IPS-20b (cell line): ENCODE measurements around the gene BORCS5.
"Not testable (repeated sequence)": the region's sequence is repeated elsewhere in the genome, so short reads cannot be mapped to it uniquely, and the experiment has no call there.

Source experiments
- H3K27ac ChIP-seq: one replicate; pipeline ENCODE4 v1.5.1; 2013; ENCODE audit warnings: low read length
- H3K27me3 ChIP-seq: 2 replicates; pipeline ENCODE4 v1.6.1; 2013; ENCODE audit warnings: mild to moderate bottlenecking, low read length, inconsistent platforms; ENCODE audit not compliant: insufficient read depth
- H3K36me3 ChIP-seq: 2 replicates; pipeline ENCODE4 v1.6.1; 2013; ENCODE audit warnings: low read depth, mild to moderate bottlenecking, inconsistent platforms, low read length, moderate library complexity; ENCODE audit not compliant: insufficient read depth
- H3K4me1 ChIP-seq: 2 replicates; pipeline ENCODE4 v1.6.1; 2013; ENCODE audit warnings: mild to moderate bottlenecking, control low read depth, inconsistent platforms, low read length, moderate library complexity; ENCODE audit not compliant: insufficient read depth
- H3K4me3 ChIP-seq: 2 replicates; pipeline ENCODE4 v1.5.1; 2013; ENCODE audit warnings: mild to moderate bottlenecking, low read length, inconsistent platforms
- H3K9ac ChIP-seq: 2 replicates; pipeline ENCODE4 v1.6.1; 2013; ENCODE audit warnings: low read depth, mild to moderate bottlenecking, inconsistent platforms, low read length, moderate library complexity
- H3K9me3 ChIP-seq: 2 replicates; pipeline ENCODE4 v1.6.1; 2013; ENCODE audit warnings: mild to moderate bottlenecking, low read depth, low read length, inconsistent platforms; ENCODE audit not compliant: insufficient read depth

BORCS5 gene

DNA sequence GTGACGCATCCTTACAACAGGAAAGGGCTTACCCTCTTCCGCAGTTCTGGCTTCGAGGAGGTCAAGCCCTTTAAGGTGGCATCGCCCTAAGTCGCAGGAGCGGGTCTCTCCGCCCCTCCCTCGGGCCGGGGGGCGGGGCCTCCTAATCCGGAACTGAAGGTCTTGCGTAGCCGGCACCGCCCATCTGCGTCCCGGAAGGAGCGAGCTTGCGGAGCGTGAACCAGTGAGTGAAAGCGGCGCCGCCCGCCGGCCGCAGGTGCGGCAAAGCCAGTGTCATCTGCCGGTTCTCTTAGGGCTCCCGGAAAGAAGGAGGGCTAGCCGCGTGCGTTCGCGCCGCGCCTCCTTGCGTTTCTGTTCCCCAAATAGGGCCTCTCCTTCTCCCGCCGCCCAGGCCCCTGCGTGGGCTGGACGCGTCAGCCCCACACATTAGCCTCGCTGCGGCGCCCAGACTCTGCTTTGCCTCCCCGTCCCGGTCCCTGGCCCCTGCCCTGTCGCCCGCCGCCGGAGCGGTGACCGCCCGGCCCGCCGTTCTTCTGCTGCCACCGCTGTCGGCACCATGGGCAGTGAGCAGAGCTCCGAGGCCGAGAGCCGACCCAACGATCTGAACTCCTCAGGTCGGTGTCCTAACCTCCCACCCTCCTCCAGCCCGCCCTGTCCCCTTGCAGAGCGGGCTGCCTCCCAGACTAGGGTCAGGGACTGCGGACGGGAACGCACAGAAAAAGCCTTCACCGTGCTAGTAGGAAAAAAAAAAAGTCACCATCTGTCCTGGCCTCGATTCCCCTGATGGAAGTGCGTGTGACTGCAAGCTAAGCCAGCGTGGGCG, at the start of gene BORCS5:
BORCS5 (plus strand) TSS at position 183 of the 823 bp plus-strand sequence; CDS start at position 557, 374 bp downstream.
- Histone ChIP-seq H3K27ac (no peak within 1 kb of the TSS), H3K36me3 (no peaks in the 10 kb centered on the region), H3K9ac (peak within 1 kb of the TSS; percentile 84), H3K4me1 (peaks cover 5% of the 10 kb centered on the region; the same call in 1 of the 2 replicates), H3K9me3 (no peaks in the 10 kb centered on the region), H3K27me3 (no peaks in the 10 kb centered on the region), H3K4me3 (peak within 1 kb of the TSS; percentile 76)

DNA sequence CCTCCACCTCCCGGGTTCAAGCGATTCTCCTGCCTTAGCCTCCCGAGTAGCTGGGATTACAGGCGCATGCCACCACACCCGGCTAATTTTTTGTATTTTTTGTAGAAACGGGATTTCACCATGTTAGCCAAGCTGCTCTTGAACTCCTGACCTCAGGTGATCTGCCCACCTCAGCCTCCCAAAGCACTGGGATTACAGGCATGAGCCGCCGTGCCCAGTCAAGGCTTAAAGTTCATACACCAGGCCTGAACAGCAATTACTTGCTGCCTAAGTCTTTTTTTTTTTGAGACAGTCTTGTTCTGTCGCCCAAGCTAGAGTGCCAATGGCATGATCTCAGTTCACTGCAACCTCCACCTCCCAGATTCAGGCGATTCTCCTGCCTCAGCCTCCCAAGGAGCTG, 46.2 kb upstream of the BORCS5 start:
- not testable (repeated sequence) for H3K9ac ChIP-seq

DNA sequence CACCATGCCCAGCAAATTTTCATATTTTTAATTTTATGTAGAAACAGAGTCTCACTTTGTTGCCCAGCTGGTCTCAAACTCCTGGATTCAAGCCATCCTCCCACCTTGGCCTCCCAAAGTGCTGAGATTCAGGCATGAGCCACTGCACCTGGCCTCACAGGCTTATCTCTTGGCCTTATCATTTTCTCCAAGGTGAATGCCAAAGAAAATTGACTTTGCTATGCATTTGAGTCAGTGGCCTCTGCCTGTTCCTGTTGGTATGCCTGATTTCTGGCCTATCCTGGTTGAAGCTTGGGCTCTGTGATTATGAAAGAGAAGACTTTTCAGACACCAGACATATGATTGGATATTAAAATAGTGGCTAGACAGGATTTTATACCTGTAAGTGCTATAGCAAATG, 41.0 kb upstream of the BORCS5 start:
- no peaks in the 10 kb centered on the region for H3K9me3 ChIP-seq
- no peaks in the 10 kb centered on the region for H3K36me3 ChIP-seq
- no peak overlapping the region for H3K4me3 ChIP-seq
- H3K9ac ChIP-seq = no peak overlapping the region
- no peaks in the 10 kb centered on the region for H3K27me3 ChIP-seq
- peaks cover 9% of the 10 kb centered on the region; the same call in 1 of the 2 replicates for H3K4me1 ChIP-seq
- H3K27ac ChIP-seq = no peak overlapping the region

More for the DNA sequence above, 46.2 kb upstream of the BORCS5 start:
- H3K4me1 ChIP-seq, H3K27me3 ChIP-seq, H3K27ac ChIP-seq, H3K9me3 ChIP-seq, H3K36me3 ChIP-seq, H3K4me3 ChIP-seq: not testable (repeated sequence)

DNA sequence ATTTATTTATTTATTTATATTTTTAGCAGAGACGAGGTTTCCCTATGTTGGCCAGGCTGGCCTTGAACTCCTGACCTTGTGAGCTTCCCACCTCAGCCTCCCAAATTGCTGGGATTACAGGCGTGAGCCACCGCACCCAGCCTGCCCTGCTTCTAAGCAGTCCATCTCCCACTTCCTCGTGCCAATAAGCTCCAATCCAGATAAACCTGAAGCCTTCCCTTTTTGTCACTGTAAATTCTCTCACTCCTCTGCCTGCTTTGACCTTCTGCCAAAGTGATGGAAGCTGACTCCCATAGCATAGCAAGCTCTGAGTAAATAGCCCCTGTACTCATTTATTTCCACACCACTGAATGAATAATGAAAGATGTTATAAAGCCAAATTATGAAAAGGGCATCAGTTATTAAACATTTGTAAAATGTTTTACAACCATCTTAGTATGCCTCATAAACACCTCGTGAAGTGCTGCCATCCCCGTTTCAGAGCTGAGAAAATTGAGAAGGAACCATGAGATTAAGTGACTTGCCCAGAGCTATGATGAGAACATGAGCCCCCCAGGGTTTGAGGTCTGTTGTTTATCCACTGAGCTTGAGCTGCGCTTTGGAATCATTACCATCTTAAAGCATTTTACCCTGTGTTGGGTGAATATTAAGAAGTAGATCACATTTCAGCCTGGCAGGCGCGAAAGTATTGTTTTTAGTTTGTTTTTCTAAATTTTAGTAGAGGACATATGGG, 37.3 kb upstream of the BORCS5 start:
- no peaks in the 10 kb centered on the region for H3K36me3 ChIP-seq
- no peaks in the 10 kb centered on the region for H3K27me3 ChIP-seq
- H3K9me3 ChIP-seq = no peaks in the 10 kb centered on the region
- peaks cover 9% of the 10 kb centered on the region; the same call in 1 of the 2 replicates for H3K4me1 ChIP-seq
- H3K9ac ChIP-seq = peak overlapping the region; percentile 3; the same call in 1 of the 2 replicates
- peak overlapping the region; percentile 16 for H3K27ac ChIP-seq
- peak overlapping the region; percentile 36; the same call in 1 of the 2 replicates for H3K4me3 ChIP-seq

DNA sequence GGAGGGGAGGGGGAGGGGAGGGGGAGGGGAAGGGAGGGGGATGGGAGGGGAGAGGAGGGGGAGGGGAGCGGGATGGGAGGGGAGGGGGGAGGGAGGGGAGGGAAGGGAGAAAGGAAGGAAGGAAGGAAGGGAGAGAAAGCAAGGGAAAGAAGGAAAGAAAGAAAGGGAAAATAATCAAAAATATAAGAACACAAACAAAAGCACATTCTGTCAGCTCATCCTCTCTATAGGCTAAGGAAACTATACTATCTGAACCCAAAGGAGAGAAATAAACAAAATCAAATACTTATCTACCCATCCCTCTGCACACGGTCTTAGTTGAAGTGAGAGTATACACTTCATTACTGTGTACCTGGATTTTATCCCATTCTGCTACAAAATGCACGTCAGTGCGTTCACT, 33.8 kb upstream of the BORCS5 start:
- Histone ChIP-seq H3K27ac (no peak overlapping the region), H3K36me3 (no peaks in the 10 kb centered on the region), H3K27me3 (no peaks in the 10 kb centered on the region), H3K4me3 (no peak overlapping the region), H3K4me1 (peaks cover 9% of the 10 kb centered on the region; the same call in 1 of the 2 replicates), H3K9ac (no peak overlapping the region), H3K9me3 (no peaks in the 10 kb centered on the region)

DNA sequence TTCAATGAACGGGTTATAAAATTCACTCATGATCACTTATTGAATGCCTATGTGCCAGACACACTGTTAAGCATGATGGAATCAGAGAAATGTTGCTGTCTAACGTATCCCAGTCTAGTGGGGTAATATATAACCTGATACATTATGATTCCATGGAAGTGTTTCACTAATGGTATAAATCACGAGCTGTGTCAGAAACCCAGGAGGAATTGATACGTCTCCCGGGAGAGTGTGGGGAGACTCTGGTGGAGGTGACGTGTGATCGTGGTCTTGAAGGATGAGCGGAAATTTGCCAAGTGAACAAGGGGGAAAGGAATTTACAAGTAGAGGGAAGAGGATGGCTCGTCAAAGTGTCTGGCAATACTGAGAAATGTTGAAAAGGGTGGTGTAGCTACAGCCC, 33.3 kb upstream of the BORCS5 start:
- Histone ChIP-seq H3K27ac (no peak overlapping the region), H3K4me1 (peaks cover 9% of the 10 kb centered on the region; the same call in 1 of the 2 replicates), H3K27me3 (no peaks in the 10 kb centered on the region), H3K9ac (no peak overlapping the region), H3K9me3 (no peaks in the 10 kb centered on the region), H3K4me3 (no peak overlapping the region), H3K36me3 (no peaks in the 10 kb centered on the region)

DNA sequence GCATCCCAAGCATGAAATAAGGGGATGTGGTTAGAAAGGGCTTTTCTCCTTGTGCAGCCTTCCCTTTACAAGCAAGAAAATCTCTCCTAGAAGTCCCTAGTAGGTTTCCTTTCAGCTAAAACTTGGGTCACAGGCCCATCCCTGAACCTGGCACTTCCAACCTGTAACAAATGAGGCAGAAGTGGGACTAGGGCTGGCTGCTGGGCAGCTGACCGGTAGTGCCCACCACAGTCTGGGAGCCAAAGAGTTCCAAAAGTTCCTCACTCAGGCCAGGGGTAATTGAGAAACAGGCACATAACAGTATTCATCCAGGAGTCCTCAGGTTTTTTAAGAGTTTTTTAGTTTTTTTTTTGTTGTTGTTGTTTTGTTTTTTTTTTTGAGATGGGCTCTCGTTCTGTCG, 30.6 kb upstream of the BORCS5 start:
- no peaks in the 10 kb centered on the region for H3K9me3 ChIP-seq
- H3K9ac ChIP-seq = no peak overlapping the region
- peaks cover under 1% of the 10 kb centered on the region; the same call in 1 of the 2 replicates for H3K4me1 ChIP-seq
- H3K27me3 ChIP-seq = no peaks in the 10 kb centered on the region
- no peaks in the 10 kb centered on the region for H3K36me3 ChIP-seq
- no peak overlapping the region for H3K27ac ChIP-seq
- no peak overlapping the region for H3K4me3 ChIP-seq

DNA sequence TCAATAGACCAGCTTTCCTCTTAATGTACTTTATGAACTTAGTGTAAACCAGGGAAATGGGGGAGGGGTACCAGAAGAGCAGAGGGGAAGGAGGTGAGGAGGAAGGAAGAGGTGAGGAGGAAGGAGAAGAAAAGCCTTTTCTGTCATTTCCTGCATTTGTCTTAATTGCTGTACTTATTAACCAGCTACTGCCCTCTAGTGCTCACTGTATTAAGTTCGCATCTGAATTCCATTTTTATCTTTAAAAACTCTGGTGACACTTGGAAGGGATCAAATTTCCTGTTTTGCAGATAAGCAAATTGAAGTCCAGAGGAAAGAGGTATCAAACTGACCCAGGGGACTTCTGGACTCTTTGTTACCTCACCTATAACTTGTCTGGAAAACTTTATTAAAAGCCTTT, 29.1 kb upstream of the BORCS5 start:
- Histone ChIP-seq H3K9me3 (no peaks in the 10 kb centered on the region), H3K4me3 (no peak overlapping the region), H3K9ac (no peak overlapping the region), H3K36me3 (no peaks in the 10 kb centered on the region), H3K27ac (no peak overlapping the region), H3K4me1 (peaks cover 2% of the 10 kb centered on the region; the same call in 1 of the 2 replicates), H3K27me3 (no peaks in the 10 kb centered on the region)

DNA sequence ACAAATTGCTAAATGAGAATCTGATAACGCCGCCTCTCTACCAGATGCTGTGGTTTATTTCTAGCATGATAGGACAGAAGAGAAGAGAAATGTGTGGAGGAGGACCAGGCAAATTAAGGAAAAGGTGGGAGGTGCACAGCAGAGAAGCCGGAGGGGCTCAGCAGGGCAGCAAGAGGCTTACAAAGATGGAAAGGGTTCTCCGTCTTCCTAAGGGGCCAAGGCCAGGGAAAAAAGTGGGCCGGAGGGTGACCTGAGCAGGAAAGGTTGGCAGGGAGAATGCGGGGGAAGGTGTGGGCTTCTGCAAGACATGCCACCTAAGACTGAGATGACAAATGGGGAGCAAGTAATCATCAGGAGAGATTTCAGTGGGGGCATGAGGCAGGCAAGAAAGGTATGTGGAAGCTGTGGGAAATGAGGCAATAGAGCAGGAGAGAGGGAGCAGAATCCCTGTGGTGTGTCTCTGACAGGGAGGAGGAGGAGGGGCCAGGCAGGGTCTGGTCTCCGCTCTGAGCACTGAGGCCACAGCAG, 25.6 kb upstream of the BORCS5 start:
- Histone ChIP-seq H3K36me3 (no peaks in the 10 kb centered on the region), H3K4me1 (peaks cover 2% of the 10 kb centered on the region; the same call in 1 of the 2 replicates), H3K27me3 (no peaks in the 10 kb centered on the region), H3K27ac (no peak overlapping the region), H3K4me3 (no peak overlapping the region), H3K9me3 (no peaks in the 10 kb centered on the region), H3K9ac (no peak overlapping the region)

DNA sequence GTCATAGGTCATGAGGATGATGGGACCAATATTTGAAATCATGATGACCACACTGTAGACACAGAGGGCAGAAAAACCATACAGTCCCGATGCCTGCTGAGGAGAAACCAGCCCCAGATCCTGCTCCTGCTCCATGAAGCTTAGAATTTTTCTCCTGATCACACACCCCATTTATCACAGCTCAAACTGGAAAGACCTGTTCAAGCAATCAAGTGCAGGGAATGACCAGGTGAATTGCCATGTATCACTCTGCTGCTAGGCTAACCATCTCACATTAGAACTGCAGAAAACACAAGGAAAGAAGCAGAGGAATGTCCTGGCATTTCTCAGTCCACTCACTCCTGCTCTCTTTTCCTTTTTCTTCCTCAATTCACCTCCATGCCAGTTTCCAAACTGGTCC, 25.0 kb upstream of the BORCS5 start:
- Histone ChIP-seq H3K36me3 (no peaks in the 10 kb centered on the region), H3K4me1 (peaks cover 2% of the 10 kb centered on the region; the same call in 1 of the 2 replicates), H3K27ac (no peak overlapping the region), H3K9me3 (no peaks in the 10 kb centered on the region), H3K9ac (no peak overlapping the region), H3K4me3 (no peak overlapping the region), H3K27me3 (no peaks in the 10 kb centered on the region)

DNA sequence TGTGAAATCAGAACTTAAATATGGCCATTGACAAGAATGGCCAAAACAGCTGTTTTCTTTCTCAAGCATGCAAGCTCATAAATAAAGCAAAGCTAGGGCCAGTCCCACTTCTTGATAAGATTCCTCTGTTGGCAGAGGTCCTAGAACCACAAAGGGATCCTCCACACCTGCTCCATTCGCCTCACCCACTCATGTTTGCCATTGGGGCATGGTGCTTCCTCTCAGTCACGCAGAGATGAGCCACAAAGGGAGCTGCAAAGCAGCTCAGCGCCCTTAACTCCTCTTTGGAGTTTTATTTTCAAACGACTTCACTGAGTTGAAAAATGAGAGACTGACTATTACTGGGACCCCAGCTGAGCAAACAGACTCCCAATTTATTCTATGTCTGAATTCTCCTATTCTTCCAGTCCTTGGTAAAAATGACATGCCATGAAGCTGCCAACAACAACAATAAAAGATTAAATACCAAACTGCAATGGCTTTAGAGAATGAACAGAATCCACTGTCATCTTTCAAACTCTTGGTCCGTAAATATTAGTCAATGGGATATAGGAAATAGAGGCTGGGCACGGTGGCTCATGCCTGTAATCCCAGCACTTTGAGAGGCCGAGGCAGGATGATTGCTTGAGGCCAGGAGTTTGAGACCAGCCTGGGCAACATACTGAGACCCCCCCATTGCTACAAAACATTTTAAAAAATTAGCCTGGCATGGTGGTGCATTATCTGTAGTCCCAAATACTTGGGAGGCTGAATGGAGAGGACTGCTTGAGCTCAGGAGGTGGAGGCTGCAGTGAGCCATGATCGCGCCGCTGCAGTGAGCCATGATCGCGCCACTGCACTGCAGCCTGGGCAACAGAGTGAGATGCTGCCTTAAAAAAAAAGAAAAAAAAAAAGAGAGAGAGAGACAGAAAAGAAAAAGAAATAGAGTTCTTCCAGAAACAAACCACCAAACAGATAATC, 23.2 kb upstream of the BORCS5 start:
- Histone ChIP-seq H3K9ac (no peak overlapping the region), H3K27ac (no peak overlapping the region), H3K4me1 (peaks cover 2% of the 10 kb centered on the region; the same call in 1 of the 2 replicates)

More for the DNA sequence above, 23.2 kb upstream of the BORCS5 start:
- Histone ChIP-seq H3K36me3 (no peaks in the 10 kb centered on the region), H3K9me3 (no peaks in the 10 kb centered on the region), H3K27me3 (no peaks in the 10 kb centered on the region), H3K4me3 (no peak overlapping the region)
